GM23338 (cell line): ENCODE measurements around the gene FAM227A.

Experiments used
- CTCF ChIP-seq, 2 experiments: fragments of 200-600 bp in 1 of 2; sonication (generic) in 1 of 2; conservative IDR thresholded peaks; 2 replicates each; pipeline versions ENCODE4 v1.5.1 to v1.6.1; 2016 to 2017; ENCODE audit warnings: antibody characterized with exemption in 2 of 2, low read depth in 2 of 2, mild to moderate bottlenecking in 2 of 2, moderate library complexity in 1 of 2
- EZH2 ChIP-seq: fragments of 200-600 bp; sonication (generic); IDR thresholded peaks from one replicate; pipeline ENCODE4 v1.8.0; 2017; ENCODE audit warnings: antibody characterized with exemption, mild to moderate bottlenecking, low read depth; ENCODE audit not compliant: unreplicated experiment
- EZH2phosphoT487 ChIP-seq: fragments of 200-600 bp; sonication (generic); IDR thresholded peaks from one replicate; pipeline ENCODE4 v1.8.1; 2018; ENCODE audit warnings: antibody characterized with exemption; ENCODE audit not compliant: unreplicated experiment
- JUNB ChIP-seq: IDR thresholded peaks from one replicate; pipeline ENCODE4 v1.6.1; 2016; ENCODE audit warnings: antibody characterized with exemption; ENCODE audit not compliant: unreplicated experiment
- POLR2AphosphoS5 ChIP-seq: IDR thresholded peaks from 2 replicates; pipeline ENCODE4 v1.6.1; 2016; ENCODE audit warnings: antibody characterized with exemption, low read depth
- REST ChIP-seq: IDR thresholded peaks from one replicate; pipeline ENCODE4 v1.6.1; 2018; ENCODE audit warnings: antibody characterized with exemption; ENCODE audit not compliant: unreplicated experiment
- ZNF331 ChIP-seq: fragments of 250-450 bp; sonication (Bioruptor Pico); IDR thresholded peaks from 2 replicates; pipeline ENCODE4 v1.5.0; 2020; ENCODE audit warnings: low read depth, mild to moderate bottlenecking, moderate library complexity

- TF ChIP-seq CTCF (conservative IDR thresholded peaks at IDR 0.05; ENCODE audit: low read depth in 2 of 2) (no peak), EZH2phosphoT487 (no peak), EZH2 (no peak), REST (no peak), POLR2AphosphoS5 (no peak; the same call in 1 of the 2 replicates), ZNF331 (CRISPR knock-in tag) (no peak), JUNB (no peak)
These were observed 505 bp downstream of the FAM227A start for GRCh38 chr22:38655519-38656255.
